Fibroblast of pulmonary artery (primary cell): ENCODE results near the gene ABHD18.
"Not testable (repeated sequence)": the region's sequence is repeated elsewhere in the genome, so short reads cannot be mapped to it uniquely, and the experiment has no call there.

Experiments used
- DNase-seq: peaks from one replicate; pipeline ENCODE4 v3.0.0-alpha.2; 2010; ENCODE audit warnings: low read depth
- H3K4me3 ChIP-seq: replicated peaks from 2 replicates; pipeline ENCODE4 v1.5.1; 2011; ENCODE audit warnings: low read depth, mild to moderate bottlenecking, control low read depth, low read length, moderate library complexity
- CTCF ChIP-seq: IDR thresholded peaks from 2 replicates; pipeline ENCODE4 v1.5.1; 2011; ENCODE audit warnings: mild to moderate bottlenecking, control low read depth, low read length, inconsistent platforms; ENCODE audit errors: missing control alignments

Gene ABHD18

GRCh38 chr4:127936974-127937373 lies 28.2 kb upstream of the ABHD18 start:
- no peak overlapping the region for H3K4me3 ChIP-seq
- peak; percentile 48 for DNase-seq
- no peak for TF ChIP-seq CTCF

GRCh38 chr4:127957105-127957504 lies 8.1 kb upstream of the ABHD18 start:
- TF ChIP-seq CTCF: no peak
- no peak overlapping the region for H3K4me3 ChIP-seq
- no peak for DNase-seq

DNA sequence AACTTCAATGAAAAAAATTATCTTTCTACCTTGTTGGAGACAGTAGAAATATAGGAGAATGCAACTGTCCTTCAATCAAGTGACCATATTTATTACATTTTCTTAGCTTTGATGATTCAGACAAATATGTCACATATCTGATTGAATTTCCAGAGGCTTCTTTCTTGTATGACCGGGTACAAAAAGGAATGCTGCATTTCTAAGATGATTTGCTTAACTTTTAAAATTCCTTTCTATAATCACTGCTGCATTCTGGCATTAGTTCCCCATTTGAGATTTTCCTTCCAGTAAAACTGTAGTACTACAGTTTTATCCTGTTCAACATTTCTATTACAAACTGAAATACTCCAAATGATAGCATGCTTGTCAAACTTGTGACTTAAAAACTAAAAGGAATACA lies 5.4 kb upstream of the ABHD18 start:
- H3K4me3 ChIP-seq: no peak overlapping the region
- TF ChIP-seq CTCF: no peak
- DNase-seq: no peak

- DNase-seq: not testable (repeated sequence)
- H3K4me3 ChIP-seq: peak overlapping the region; percentile 82
These were observed 1.4 kb upstream of the ABHD18 start for GRCh38 chr4:127963633-127964398.

DNA sequence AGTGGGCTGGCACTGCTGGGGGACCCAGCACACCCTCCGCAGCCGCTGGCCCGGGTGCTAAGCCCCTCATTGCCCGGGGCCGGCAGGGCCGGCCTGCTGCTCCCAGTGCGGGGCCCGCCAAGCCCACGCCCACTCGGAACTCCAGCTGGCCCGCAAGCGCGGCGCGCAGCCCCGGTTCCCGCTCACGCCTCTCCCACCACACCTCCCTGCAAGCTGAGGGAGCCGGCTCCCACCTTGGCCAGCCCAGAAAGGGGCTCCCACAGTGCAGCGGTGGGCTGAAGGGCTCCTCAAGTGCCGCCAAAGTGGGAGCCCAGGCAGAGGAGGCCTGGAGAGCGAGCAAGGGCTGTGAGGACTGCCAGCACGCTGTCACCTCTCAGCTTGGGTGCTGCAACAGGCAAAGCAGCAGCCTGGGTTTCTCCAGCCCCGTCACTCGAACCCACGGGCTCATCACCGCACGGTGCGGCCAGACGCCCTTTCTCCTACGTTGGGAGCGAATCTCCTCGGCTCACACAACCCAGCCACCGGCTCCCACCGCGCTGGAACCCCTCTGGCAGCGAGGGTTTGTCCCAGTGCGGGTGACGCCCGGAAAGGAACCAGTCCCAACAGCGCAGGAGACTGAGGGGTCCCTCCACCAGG lies 662 bp upstream of the ABHD18 start:
- H3K4me3 ChIP-seq: peak overlapping the region; percentile 82
- DNase-seq: not testable (repeated sequence)

GRCh38 chr4:127965803-127966175 lies 583 bp downstream of the ABHD18 start:
- no peak for TF ChIP-seq CTCF
- peak overlapping the region; percentile 82 for H3K4me3 ChIP-seq
- peak; percentile 13 for DNase-seq

- no peak for TF ChIP-seq CTCF
- H3K4me3 ChIP-seq: no peak overlapping the region
- peak; percentile 14 for DNase-seq
These were observed 2.1 kb downstream of the ABHD18 start for GRCh38 chr4:127967141-127967775.
